Astrocyte (in vitro differentiated cells and primary cell): ENCODE measurements around the gene STING1. TPM values are rescaled to one million over a fixed set of nuclear protein-coding genes. Genes with fewer than 3 reads are reported as not detected.

Source experiments
- DNase-seq: peaks from one replicate; pipeline ENCODE4 v3.0.0-alpha.2; 2010; ENCODE audit warnings: low read depth
- FAIRE-seq: peaks from 2 replicates; lab custom pipeline; 2011; peaks lifted over from hg19 to GRCh38; lab: Jason Lieb, UNC
- H2AFZ ChIP-seq: 2 replicates; pipeline ENCODE4 v1.6.0; 2012; ENCODE audit warnings: low read depth, low read length, inconsistent platforms
- H3K27ac ChIP-seq: 2 replicates; pipeline ENCODE4 v1.5.1; 2011; ENCODE audit warnings: low read depth, low read length, inconsistent platforms
- H3K27me3 ChIP-seq: 2 replicates; pipeline ENCODE4 v1.6.0; 2011; ENCODE audit warnings: low read length, inconsistent platforms; ENCODE audit not compliant: insufficient read depth
- H3K36me3 ChIP-seq: 2 replicates; pipeline ENCODE4 v1.5.1; 2011; ENCODE audit warnings: low read length, inconsistent platforms; ENCODE audit not compliant: insufficient read depth
- H3K4me1 ChIP-seq: 2 replicates; pipeline ENCODE4 v1.5.1; 2011; ENCODE audit warnings: low read length, inconsistent platforms; ENCODE audit not compliant: insufficient read depth
- H3K4me2 ChIP-seq: 2 replicates; pipeline ENCODE4 v1.6.0; 2012; ENCODE audit warnings: low read length, inconsistent platforms
- H3K4me3 ChIP-seq: 2 replicates; pipeline ENCODE4 v1.5.1; 2011; ENCODE audit warnings: low read depth, mild to moderate bottlenecking, low read length, inconsistent platforms; ENCODE audit not compliant: insufficient read depth
- H3K79me2 ChIP-seq: 2 replicates; pipeline ENCODE4 v1.6.0; 2012; ENCODE audit warnings: mild to moderate bottlenecking, low read length, inconsistent platforms; ENCODE audit not compliant: insufficient read depth
- H3K9ac ChIP-seq: 2 replicates; pipeline ENCODE4 v1.6.0; 2012; ENCODE audit warnings: mild to moderate bottlenecking, low read length, inconsistent platforms
- H3K9me3 ChIP-seq: 2 replicates; pipeline ENCODE4 v1.5.1; 2012; ENCODE audit warnings: low read depth, mild to moderate bottlenecking, low read length, inconsistent platforms; ENCODE audit not compliant: insufficient read depth
- H4K20me1 ChIP-seq: 2 replicates; pipeline ENCODE4 v1.6.0; 2012; ENCODE audit warnings: low read length, inconsistent platforms; ENCODE audit not compliant: insufficient read depth
- H3K27ac Mint-ChIP-seq: one replicate; pipeline ENCODE4 v1.8.0; 2021; ENCODE audit warnings: mild to moderate bottlenecking, mixed read lengths; ENCODE audit not compliant: unreplicated experiment
- H3K27me3 Mint-ChIP-seq: one replicate; pipeline ENCODE4 v1.8.0; 2021; ENCODE audit warnings: low read depth, mixed read lengths; ENCODE audit not compliant: unreplicated experiment
- H3K36me3 Mint-ChIP-seq: one replicate; pipeline ENCODE4 v1.8.0; 2021; ENCODE audit warnings: low read depth, mixed read lengths; ENCODE audit not compliant: unreplicated experiment
- H3K4me1 Mint-ChIP-seq: one replicate; pipeline ENCODE4 v1.8.0; 2021; ENCODE audit warnings: low read depth, mixed read lengths; ENCODE audit not compliant: unreplicated experiment
- H3K4me3 Mint-ChIP-seq: one replicate; pipeline ENCODE4 v1.8.0; 2021; ENCODE audit warnings: mild to moderate bottlenecking, moderate library complexity, mixed read lengths; ENCODE audit not compliant: unreplicated experiment
- H3K9me3 Mint-ChIP-seq: one replicate; pipeline ENCODE4 v1.8.0; 2021; ENCODE audit warnings: mild to moderate bottlenecking, mixed read lengths; ENCODE audit not compliant: unreplicated experiment
- CTCF ChIP-seq: IDR thresholded peaks from 2 replicates; pipeline ENCODE4 v1.5.1; 2011; ENCODE audit warnings: low read depth, mild to moderate bottlenecking, inconsistent platforms, low read length, moderate library complexity; ENCODE audit not compliant: insufficient read depth
- EZH2 ChIP-seq: IDR thresholded peaks from 2 replicates; pipeline ENCODE4 v1.6.1; 2012; ENCODE audit warnings: mild to moderate bottlenecking, low read length, inconsistent platforms; ENCODE audit not compliant: insufficient read depth
- total RNA-seq: library from RNA; stranded (reverse); gene quantifications from 2 replicates; pipeline ENCODE4 v1.2.1, GENCODE V29; 2021

The STING1 gene
- total RNA-seq, 1 donor from 2014 or later, result 3.3 TPM

GRCh38 chr5:139451176-139451575 is 31.4 kb downstream of the STING1 start:
- TF ChIP-seq CTCF, result no peak
- no peak for TF ChIP-seq EZH2
- no peak overlapping the region for H3K4me3 ChIP-seq
- Mint-ChIP-seq H3K9me3 (no peaks in the 10 kb centered on the region), H3K4me3 (no peak overlapping the region), H3K36me3 (no peaks in the 10 kb centered on the region), H3K27me3 (peaks cover 5% of the 10 kb centered on the region), H3K27ac (no peak overlapping the region), H3K4me1 (peaks cover 4% of the 10 kb centered on the region)
- no peak for FAIRE-seq
- H3K79me2 ChIP-seq, result no peaks in the 10 kb centered on the region
- no peak overlapping the region for H2AFZ ChIP-seq
- peak overlapping the region; percentile 3 for H3K9ac ChIP-seq
- peaks cover 5% of the 10 kb centered on the region for H3K36me3 ChIP-seq
- no peaks in the 10 kb centered on the region for H3K4me1 ChIP-seq
- H3K27me3 ChIP-seq, result no peaks in the 10 kb centered on the region
- no peak overlapping the region for H3K27ac ChIP-seq
- H3K4me2 ChIP-seq, result no peak overlapping the region
- H4K20me1 ChIP-seq, result no peaks in the 10 kb centered on the region
- DNase-seq, result no peak
- no peaks in the 10 kb centered on the region for H3K9me3 ChIP-seq

GRCh38 chr5:139446956-139447779 is 35.4 kb downstream of the STING1 start:
- peak; percentile 31 for DNase-seq
- no peak overlapping the region for H3K27ac ChIP-seq
- no peak overlapping the region for H2AFZ ChIP-seq
- Mint-ChIP-seq H3K27ac (no peak overlapping the region), H3K27me3 (peaks cover 5% of the 10 kb centered on the region), H3K4me1 (peaks cover 11% of the 10 kb centered on the region), H3K4me3 (no peak overlapping the region), H3K36me3 (no peaks in the 10 kb centered on the region), H3K9me3 (no peaks in the 10 kb centered on the region)
- no peaks in the 10 kb centered on the region for H4K20me1 ChIP-seq
- no peaks in the 10 kb centered on the region for H3K27me3 ChIP-seq
- no peak overlapping the region for H3K9ac ChIP-seq
- H3K4me1 ChIP-seq, result peaks cover 30% of the 10 kb centered on the region
- H3K4me2 ChIP-seq, result no peak overlapping the region
- no peaks in the 10 kb centered on the region for H3K79me2 ChIP-seq
- peaks cover 3% of the 10 kb centered on the region for H3K36me3 ChIP-seq
- TF ChIP-seq CTCF, result no peak
- TF ChIP-seq EZH2, result no peak
- H3K4me3 ChIP-seq, result no peak overlapping the region
- H3K9me3 ChIP-seq, result no peaks in the 10 kb centered on the region
- FAIRE-seq, result no peak
